ENCODE data around the gene SUPT6H. TPM values are rescaled to one million over a fixed set of nuclear protein-coding genes. Genes with fewer than 3 reads are reported as not detected.

SUPT6H gene
- 67.1 to 72.5 TPM (median 71.6 TPM) in 5 replicates for total RNA-seq (2022; extraction: Qiagen RNA extraction; ENCODE audit: low read depth)

DNA sequence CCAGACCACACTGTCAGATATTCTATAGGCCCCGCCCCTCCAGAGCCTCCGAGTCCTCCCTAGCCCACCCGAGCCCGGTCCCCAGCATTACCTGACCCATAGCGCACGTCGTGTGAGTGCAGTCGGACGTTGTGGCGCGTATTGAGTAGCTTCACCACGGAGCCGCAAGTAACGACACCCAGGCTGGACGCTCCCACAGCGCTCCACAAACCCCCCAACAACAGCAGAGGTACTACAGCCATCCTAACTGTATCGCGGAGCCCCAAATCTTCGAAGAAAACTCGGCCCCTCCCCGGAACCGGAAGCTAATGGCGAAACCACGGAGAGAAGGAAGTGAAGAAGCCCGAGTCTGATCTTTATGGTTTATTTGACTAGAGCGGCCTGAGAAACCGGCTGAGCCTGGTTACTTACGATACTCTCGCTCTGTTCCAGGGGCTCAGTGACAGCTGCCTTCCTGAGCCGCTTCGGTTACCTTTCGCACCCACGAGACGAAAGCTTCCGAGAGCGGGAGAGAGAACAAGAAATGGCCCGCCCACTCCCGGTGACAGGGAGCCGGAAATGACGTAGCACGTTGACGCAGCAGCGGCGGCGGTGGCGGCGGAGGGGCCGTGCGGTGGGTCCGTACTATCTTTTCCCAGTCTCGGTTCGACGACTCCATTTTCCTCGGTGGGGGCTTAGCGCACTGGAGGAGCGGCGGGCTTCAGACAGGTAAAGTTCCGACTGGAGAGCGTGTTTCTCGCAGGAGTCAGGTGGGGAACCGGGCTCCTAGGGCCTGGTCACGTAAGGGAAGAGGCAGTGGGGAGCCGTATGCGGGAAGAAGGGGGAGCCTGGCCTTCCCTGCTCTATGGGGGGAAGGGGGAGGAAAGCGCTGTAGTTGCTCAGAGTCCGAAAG, at the start of gene SUPT6H, which contains the start of gene SDF2:
Gene SUPT6H, plus strand, starts transcription at position 571 of the 892 bp plus-strand sequence. CDS start 11,197 bp downstream, outside the sequence.
Gene SDF2, minus strand, starts transcription at position 272 of the 892 bp plus-strand sequence. Its CDS starts 30 bp downstream, at position 242.

DNA sequence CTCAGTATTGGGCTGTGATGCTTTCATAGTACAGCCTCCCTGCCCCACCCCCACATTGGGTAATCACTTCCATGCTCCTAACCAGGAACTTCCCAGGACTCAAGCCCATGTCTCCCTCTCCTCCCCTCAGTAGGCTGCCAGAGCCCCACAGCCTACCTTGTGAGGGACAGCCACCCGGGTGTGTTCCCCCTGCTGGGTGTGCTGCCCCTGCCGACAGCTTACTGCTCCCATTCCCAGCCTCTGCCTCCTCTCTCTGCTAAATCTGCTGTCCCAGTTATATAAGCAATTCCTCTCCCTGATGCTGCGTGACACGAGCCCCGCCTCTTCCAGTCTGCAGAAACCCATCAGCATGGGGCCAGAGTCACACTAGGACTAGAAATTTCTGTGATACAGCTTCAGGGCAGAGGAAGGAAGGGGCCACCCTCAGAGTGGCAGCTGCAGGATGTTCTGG, 48.0 kb upstream of the SUPT6H start, which contains the start of gene RSKR:
Gene RSKR, minus strand, starts transcription at position 255 of the 451 bp plus-strand sequence. Its CDS starts 24 bp downstream, at position 231.

DNA sequence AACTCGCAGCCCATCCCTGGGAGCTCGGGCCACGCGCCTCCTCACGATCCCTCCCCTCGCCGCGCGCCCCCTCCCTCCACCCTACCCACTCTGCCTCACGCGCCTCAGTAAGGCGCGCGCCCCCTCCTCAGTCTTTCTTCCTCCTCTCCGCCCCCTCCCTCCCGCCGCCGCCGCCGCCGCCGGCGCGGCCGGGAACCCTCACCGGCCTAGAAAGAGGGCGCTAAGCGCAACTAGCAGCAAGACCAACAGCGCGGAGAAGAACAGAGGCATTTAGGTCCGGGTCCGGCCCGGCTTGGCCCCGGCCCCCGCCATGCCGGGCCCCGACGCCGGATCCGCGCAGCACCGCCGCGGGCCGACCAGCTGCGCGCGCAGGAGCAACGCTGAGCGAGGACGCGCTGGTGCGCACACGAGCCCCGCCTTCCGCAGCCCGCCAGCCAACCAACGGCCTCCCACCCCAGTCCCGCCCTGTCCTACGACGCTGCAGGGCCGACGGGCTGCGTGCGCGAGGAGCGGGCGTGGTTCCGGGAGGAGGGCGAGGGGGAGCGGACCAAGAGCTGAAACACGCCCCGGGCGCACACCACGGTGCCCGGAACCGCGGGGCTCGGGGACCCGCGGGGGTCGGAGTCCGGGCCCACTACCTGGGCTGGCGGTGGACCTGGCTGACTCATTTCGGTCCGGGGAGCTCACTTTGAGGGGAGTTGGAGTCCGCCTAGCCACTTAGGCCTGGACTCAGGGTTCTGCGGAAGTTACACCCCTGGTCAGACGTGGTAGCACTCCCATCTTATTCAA, 17.0 kb upstream of the SUPT6H start, which contains the start of gene BLTP2:
Gene BLTP2, minus strand, starts transcription at position 372 of the 789 bp plus-strand sequence. Its CDS starts 102 bp downstream, at position 270.

DNA sequence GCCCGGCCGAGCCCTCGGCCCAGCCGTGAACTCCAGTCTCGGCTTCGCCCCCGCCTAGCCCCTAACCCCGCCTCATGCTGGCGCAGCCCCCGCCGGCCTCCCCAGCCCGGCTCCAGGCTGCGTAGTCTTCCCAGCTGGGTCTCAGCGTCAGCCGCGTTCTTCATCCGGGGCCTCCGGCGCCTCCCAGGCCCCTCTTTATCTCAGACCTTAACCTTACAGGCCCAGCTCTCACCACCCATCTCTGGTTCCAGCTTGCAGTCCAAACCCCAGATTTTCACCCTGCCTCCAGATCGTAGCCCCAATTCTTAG, 49.7 kb downstream of the SUPT6H start, which contains the start of gene PROCA1:
Gene PROCA1, minus strand, starts transcription at position 166 of the 309 bp plus-strand sequence. CDS start 228 bp downstream, outside the sequence.

DNA sequence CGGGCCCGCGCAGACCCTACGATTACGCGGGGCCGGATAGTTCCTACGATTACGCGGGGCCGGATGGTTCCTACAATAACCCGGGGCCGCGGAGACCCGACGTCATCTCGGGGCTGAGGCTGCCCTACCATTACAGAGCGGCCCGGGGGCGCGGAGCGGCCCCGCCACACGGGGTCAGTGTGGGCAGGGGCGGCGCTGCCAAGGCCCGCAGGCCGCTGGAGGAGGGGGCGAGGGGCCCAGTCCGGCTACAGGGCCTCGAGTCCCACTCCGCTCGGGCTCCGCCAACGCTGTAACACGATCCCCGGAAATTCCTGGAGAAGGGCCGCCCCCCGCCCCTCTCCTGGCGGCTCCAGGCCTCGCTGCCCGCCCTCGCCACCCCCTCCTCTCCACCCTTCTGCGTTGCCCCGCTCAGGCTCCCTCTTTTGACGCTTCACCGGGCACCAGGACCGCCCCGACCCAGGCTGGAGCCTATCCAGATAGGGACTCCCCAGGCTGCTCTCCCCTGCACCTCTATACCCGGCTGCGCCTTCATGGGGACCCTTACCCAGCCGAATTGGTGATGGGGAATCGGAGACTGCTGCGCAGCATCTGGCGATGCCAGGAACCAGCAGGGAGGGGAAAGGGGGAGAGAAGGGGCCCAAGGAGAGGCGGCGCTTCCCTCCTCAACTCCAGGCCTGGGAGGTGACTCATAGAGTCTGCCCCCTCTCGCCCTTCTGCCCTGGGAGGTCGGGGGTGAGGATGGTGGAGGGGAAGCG, 55.8 kb downstream of the SUPT6H start, which contains the start of gene RAB34:
Gene RAB34, minus strand, starts transcription at position 291 of the 755 bp plus-strand sequence. CDS start 602 bp downstream, outside the sequence.

DNA sequence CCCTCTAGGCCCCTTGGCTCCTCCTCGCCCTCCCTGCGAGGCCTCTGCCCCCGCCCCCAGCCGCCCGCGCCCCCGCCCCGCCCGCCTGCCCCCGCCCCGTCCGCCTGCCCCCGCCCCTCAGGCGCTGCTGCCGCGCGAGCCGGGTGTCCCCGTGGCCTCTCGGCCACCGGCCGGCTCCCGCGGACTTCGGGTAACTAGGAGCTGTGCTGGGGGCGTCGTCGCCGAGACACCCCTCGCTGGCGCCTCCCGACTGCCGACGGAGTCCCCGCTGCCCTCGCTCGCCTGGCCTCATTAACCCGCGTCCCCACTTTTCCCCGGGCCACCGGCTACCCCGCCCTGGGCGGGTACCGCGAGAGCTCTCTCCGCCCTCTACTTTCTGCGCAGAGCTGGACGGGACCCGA, 64.2 kb downstream of the SUPT6H start, which contains the start of gene TLCD1:
Gene TLCD1, minus strand, starts transcription at position 8 of the 401 bp plus-strand sequence. CDS start 136 bp downstream, outside the sequence.

DNA sequence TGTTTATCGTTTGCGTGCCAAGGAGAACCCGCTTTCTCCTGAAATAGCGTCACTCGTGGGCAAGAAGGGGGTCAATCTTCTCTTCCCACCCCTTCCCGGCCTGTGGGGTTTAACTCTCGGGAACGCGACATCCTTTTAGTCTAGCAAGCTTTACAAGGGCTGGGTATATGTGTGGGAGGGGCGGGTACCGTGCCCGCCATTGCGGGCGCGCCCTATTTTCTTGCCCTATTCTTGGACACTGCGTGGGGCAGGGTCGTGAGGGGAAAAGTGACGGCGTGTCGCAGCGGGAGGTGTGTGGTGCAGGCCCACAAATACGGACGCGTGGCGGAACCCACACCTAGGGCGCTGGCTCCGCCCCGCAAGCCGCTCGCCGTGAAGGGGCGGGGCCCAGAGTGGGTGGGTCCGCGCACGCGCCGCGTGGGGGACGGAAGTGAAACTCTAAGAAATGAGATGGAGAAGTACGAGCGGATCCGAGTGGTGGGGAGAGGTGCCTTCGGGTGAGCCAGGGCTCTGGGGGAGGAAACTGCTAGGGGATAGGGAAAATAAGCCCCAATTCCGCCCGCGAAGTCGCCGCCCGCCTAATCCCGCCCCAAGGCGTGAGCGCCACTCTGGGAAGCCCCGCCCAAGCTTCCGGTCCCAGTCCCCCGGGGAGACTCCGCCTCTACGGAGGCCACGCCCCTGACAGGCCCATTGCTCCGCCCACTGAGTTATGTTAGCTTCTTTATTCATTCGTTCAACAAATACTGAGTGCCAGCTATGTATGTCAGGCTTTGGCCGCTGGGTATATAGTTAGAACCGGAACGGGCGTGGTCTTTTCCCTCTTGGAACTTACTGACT, 66.6 kb downstream of the SUPT6H start, which contains the start of gene NEK8:
Gene NEK8, plus strand, starts transcription at position 425 of the 837 bp plus-strand sequence. Its CDS starts 26 bp downstream, at position 451.

DNA sequence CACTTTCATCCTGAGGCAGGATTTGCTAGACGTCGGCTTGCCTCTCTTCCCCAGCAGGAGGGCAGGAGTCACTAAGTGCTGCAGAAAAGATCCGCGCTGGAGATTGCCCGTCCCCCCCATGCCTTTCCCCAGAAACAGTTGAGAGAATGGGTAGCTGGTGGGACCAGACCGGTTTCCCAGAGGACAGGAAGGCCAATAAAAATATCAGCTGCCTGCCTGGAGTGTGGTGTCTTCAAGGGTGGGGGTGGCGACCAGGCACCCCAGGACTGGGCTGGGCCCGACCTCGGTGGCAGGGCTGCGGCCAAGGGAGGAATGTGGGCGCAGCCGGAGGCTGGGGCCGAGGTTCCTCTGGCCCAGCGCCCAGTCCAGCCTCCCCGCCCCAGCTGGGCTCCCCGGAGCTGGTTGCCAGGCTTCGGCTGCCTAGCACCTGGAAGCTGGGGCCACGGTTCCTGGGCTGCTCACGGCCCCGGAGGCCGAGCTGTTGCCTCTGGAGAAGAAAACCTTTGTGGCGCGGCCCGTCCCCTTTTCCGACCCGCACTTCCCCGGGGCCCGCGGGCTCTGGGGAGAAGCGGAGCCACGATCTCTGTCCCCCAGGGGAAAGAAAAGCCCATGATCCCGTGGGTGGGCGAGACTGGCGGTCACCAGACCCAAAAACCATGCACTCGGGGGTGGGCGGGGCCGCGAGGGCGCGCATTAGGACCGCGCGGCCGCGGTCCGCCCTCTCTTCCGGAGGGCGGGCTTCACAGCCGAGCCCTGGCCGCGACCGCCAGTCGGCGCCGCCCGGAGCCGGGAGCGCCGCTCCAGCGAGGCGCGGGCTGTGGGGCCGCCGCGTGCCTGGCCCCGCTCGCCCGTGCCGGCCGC, 81.5 kb downstream of the SUPT6H start, which contains the start of gene TRAF4:
Gene TRAF4, plus strand, starts transcription at position 769 of the 861 bp plus-strand sequence. CDS start 102 bp downstream, outside the sequence.

Other genes starting within 250 kb of the SUPT6H start
- gene SLC13A2, start 188.6 kb upstream of the SUPT6H start, total RNA-seq (2022; extraction: Qiagen RNA extraction; ENCODE audit: low read depth) = 0.10 to 0.18 TPM (median 0.14 TPM) in 5 replicates
- gene FOXN1, start 155.9 kb upstream of the SUPT6H start, total RNA-seq (2022; extraction: Qiagen RNA extraction; ENCODE audit: low read depth) = 0.03 TPM in 2 of 5 replicates, not detected in the others
- 26.8 to 35.5 TPM (median 29.7 TPM) in 5 replicates for gene UNC119, start 109.6 kb upstream of the SUPT6H start, total RNA-seq (2022; extraction: Qiagen RNA extraction; ENCODE audit: low read depth)
- gene PIGS, start 90.7 kb upstream of the SUPT6H start, total RNA-seq (2022; extraction: Qiagen RNA extraction; ENCODE audit: low read depth) = 51.4 to 61.9 TPM (median 58.3 TPM) in 5 replicates
- 1.2 to 2.3 TPM (median 2.1 TPM) in 5 replicates for gene ALDOC, start 85.3 kb upstream of the SUPT6H start, total RNA-seq (2022; extraction: Qiagen RNA extraction; ENCODE audit: low read depth)
- gene SPAG5, start 63.2 kb upstream of the SUPT6H start, total RNA-seq (2022; extraction: Qiagen RNA extraction; ENCODE audit: low read depth) = 70.5 to 83.0 TPM (median 75.8 TPM) in 5 replicates
- 2.5 to 4.6 TPM (median 3.8 TPM) in 5 replicates for gene RSKR, start 48.0 kb upstream of the SUPT6H start, total RNA-seq (2022; extraction: Qiagen RNA extraction; ENCODE audit: low read depth)
- 50.8 to 63.8 TPM (median 58.0 TPM) in 5 replicates for gene BLTP2, start 17.0 kb upstream of the SUPT6H start, total RNA-seq (2022; extraction: Qiagen RNA extraction; ENCODE audit: low read depth)
- 80.3 to 84.5 TPM (median 82.4 TPM) in 5 replicates for gene SDF2, start 299 bp upstream of the SUPT6H start, total RNA-seq (2022; extraction: Qiagen RNA extraction; ENCODE audit: low read depth)
- 0.88 to 1.8 TPM (median 1.3 TPM) in 5 replicates for gene PROCA1, start 49.7 kb downstream of the SUPT6H start, total RNA-seq (2022; extraction: Qiagen RNA extraction; ENCODE audit: low read depth)
- 200 to 242 TPM (median 235 TPM) in 5 replicates for gene RAB34, start 55.7 kb downstream of the SUPT6H start, total RNA-seq (2022; extraction: Qiagen RNA extraction; ENCODE audit: low read depth)
- 1,948 to 2,533 TPM (median 2,127 TPM) in 5 replicates for gene RPL23A, start 57.8 kb downstream of the SUPT6H start, total RNA-seq (2022; extraction: Qiagen RNA extraction; ENCODE audit: low read depth)
- 28.8 to 45.3 TPM (median 43.0 TPM) in 5 replicates for gene TLCD1, start 64.0 kb downstream of the SUPT6H start, total RNA-seq (2022; extraction: Qiagen RNA extraction; ENCODE audit: low read depth)
- gene NEK8, start 66.6 kb downstream of the SUPT6H start, total RNA-seq (2022; extraction: Qiagen RNA extraction; ENCODE audit: low read depth) = 3.3 to 4.7 TPM (median 4.5 TPM) in 5 replicates
- gene TRAF4, start 81.8 kb downstream of the SUPT6H start, total RNA-seq (2022; extraction: Qiagen RNA extraction; ENCODE audit: low read depth) = 60.4 to 85.7 TPM (median 78.9 TPM) in 5 replicates
- 31.7 to 38.7 TPM (median 35.9 TPM) in 5 replicates for gene FAM222B, start 180.6 kb downstream of the SUPT6H start, total RNA-seq (2022; extraction: Qiagen RNA extraction; ENCODE audit: low read depth)
- gene ERAL1, start 192.8 kb downstream of the SUPT6H start, total RNA-seq (2022; extraction: Qiagen RNA extraction; ENCODE audit: low read depth) = 73.5 to 91.3 TPM (median 88.3 TPM) in 5 replicates
- 71.3 to 83.8 TPM (median 81.1 TPM) in 5 replicates for gene FLOT2, start 235.5 kb downstream of the SUPT6H start, total RNA-seq (2022; extraction: Qiagen RNA extraction; ENCODE audit: low read depth)
- gene DHRS13, start 240.9 kb downstream of the SUPT6H start, total RNA-seq (2022; extraction: Qiagen RNA extraction; ENCODE audit: low read depth) = 4.8 to 6.1 TPM (median 5.7 TPM) in 5 replicates